CD4-positive, alpha-beta T cell treated with Interleukin-12 subunit alpha and Interleukin-12 subunit beta, for 1 hour (primary cell): Measurements from ENCODE around the gene NUDT2.
"Not testable (repeated sequence)": the region's sequence is repeated elsewhere in the genome, so short reads cannot be mapped to it uniquely, and the experiment has no call there.

Source experiments
- DNase-seq: peaks from one replicate; pipeline ENCODE4 v3.0.0-alpha.2; 2020

The NUDT2 gene

GRCh38 chr9:34328987-34329832 is at the start of gene NUDT2, which contains the start of gene KIF24:
TSS of gene NUDT2 (plus strand) at chr9:34329569. CDS start at chr9:34339040, 9,471 bp downstream.
TSS of gene KIF24 (minus strand) at chr9:34329268. CDS start at chr9:34311346, 17,922 bp downstream.
- DNase-seq: peak; percentile 99

- no peak for DNase-seq
These were observed 47.3 kb upstream of the NUDT2 start for GRCh38 chr9:34282096-34282495.

GRCh38 chr9:34289159-34289558 is 40.2 kb upstream of the NUDT2 start:
- DNase-seq: no peak

GRCh38 chr9:34291023-34291422 is 38.3 kb upstream of the NUDT2 start:
- no peak for DNase-seq

- no peak for DNase-seq
These were observed 37.9 kb upstream of the NUDT2 start for GRCh38 chr9:34291423-34291822.

- no peak for DNase-seq
These were observed 36.8 kb upstream of the NUDT2 start for GRCh38 chr9:34292552-34292951.

- DNase-seq: not testable (repeated sequence)
These were observed 28.3 kb upstream of the NUDT2 start for GRCh38 chr9:34301064-34301463.

GRCh38 chr9:34308316-34308715 is 21.1 kb upstream of the NUDT2 start:
- DNase-seq: not testable (repeated sequence)

GRCh38 chr9:34310215-34310614 is 19.2 kb upstream of the NUDT2 start:
- no peak for DNase-seq

- no peak for DNase-seq
These were observed 17.7 kb upstream of the NUDT2 start for GRCh38 chr9:34311499-34312185.

GRCh38 chr9:34317436-34317835 is 11.9 kb upstream of the NUDT2 start:
- DNase-seq: no peak

GRCh38 chr9:34318163-34318790 is 11.1 kb upstream of the NUDT2 start:
- DNase-seq: no peak

- DNase-seq: no peak
These were observed 7.9 kb upstream of the NUDT2 start for GRCh38 chr9:34321451-34321850.

- no peak for DNase-seq
These were observed 6.3 kb upstream of the NUDT2 start for GRCh38 chr9:34322899-34323591.

- no peak for DNase-seq
These were observed 2.7 kb upstream of the NUDT2 start for GRCh38 chr9:34326690-34327089.

- no peak for DNase-seq
These were observed 826 bp upstream of the NUDT2 start for GRCh38 chr9:34328500-34328986.

GRCh38 chr9:34331196-34331595 is 1.8 kb downstream of the NUDT2 start:
- DNase-seq: no peak

GRCh38 chr9:34332076-34332964 is 3.0 kb downstream of the NUDT2 start:
- DNase-seq: peak; percentile 42

GRCh38 chr9:34333836-34334235 is 4.5 kb downstream of the NUDT2 start:
- no peak for DNase-seq

- DNase-seq: no peak
These were observed 5.0 kb downstream of the NUDT2 start for GRCh38 chr9:34334337-34334824.

GRCh38 chr9:34334916-34335315 is 5.5 kb downstream of the NUDT2 start:
- DNase-seq: no peak

- DNase-seq: no peak
These were observed 6.0 kb downstream of the NUDT2 start for GRCh38 chr9:34335376-34335775.
